CD4-positive, alpha-beta T cell (primary cell): ENCODE data around the gene ZNF646. TPM values are rescaled to one million over a fixed set of nuclear protein-coding genes. Genes with fewer than 3 reads are reported as not detected.

Experiments used
- ATAC-seq: fragments of 200-7000 bp; cut with Tn5 transposase; one replicate; pipeline ENCODE4 v1.10.0; 2022; ENCODE audit warnings: mild to moderate bottlenecking; ENCODE audit not compliant: poor library complexity
- CTCF ChIA-PET: fragments of 350-600 bp; sonication (Branson Sonifier 250); formaldehyde crosslinking; loops from one replicate; lab custom pipeline; 2021; ENCODE audit warnings: antibody characterized with exemption, inconsistent platforms; lab: Charles Lee
- POLR2A ChIA-PET: fragments of 350-600 bp; sonication (Branson Sonifier 250); formaldehyde crosslinking; loops from one replicate; lab custom pipeline; 2021; ENCODE audit warnings: antibody characterized with exemption, inconsistent platforms; lab: Charles Lee
- DNase-seq, 14 experiments: peaks; one replicate each; pipeline ENCODE4 v3.0.0-alpha.2; 2013 to 2020; ENCODE audit warnings: mixed read lengths in 2 of 14
- H3K27ac ChIP-seq, 2 donors: one replicate each; pipeline versions ENCODE4 v1.5.1 to v1.7.0; 2013; ENCODE audit warnings: low read length in 2 of 2, low read depth in 1 of 2, mild to moderate bottlenecking in 1 of 2
- H3K27me3 ChIP-seq, 2 experiments: 1 replicate in 1 of 2; 2 replicates in 1 of 2; pipeline versions ENCODE4 v1.6.1 to v1.7.0; 2013; ENCODE audit warnings: low read length in 2 of 2, control low read depth in 1 of 2, mild to moderate bottlenecking in 1 of 2, moderate library complexity in 1 of 2; ENCODE audit not compliant: insufficient read depth in 2 of 2, control insufficient read depth in 1 of 2
- H3K36me3 ChIP-seq: one replicate; pipeline ENCODE4 v1.6.1; 2013; ENCODE audit warnings: low read length, control low read depth; ENCODE audit not compliant: insufficient read depth
- H3K4me1 ChIP-seq: one replicate; pipeline ENCODE4 v1.6.1; 2013; ENCODE audit warnings: low read length, control low read depth; ENCODE audit not compliant: insufficient read depth
- H3K4me3 ChIP-seq: one replicate; pipeline ENCODE4 v1.5.1; 2013; ENCODE audit warnings: mild to moderate bottlenecking, low read length, moderate library complexity
- H3K9me3 ChIP-seq, 2 experiments: 1 replicate in 1 of 2; 2 replicates in 1 of 2; pipeline versions ENCODE4 v1.6.1 to v1.7.0; 2013; ENCODE audit warnings: low read length in 2 of 2, mild to moderate bottlenecking in 2 of 2, control low read depth in 1 of 2, moderate library complexity in 1 of 2; ENCODE audit not compliant: control insufficient read depth in 1 of 2, insufficient read depth in 1 of 2
- H3K27ac Mint-ChIP-seq: one replicate; pipeline ENCODE4 v1.8.0; 2020; ENCODE audit warnings: mixed read lengths
- H3K27me3 Mint-ChIP-seq: one replicate; pipeline ENCODE4 v1.8.0; 2021; ENCODE audit warnings: mixed read lengths
- H3K36me3 Mint-ChIP-seq: one replicate; pipeline ENCODE4 v1.8.0; 2021; ENCODE audit warnings: low read depth, mixed read lengths
- H3K4me1 Mint-ChIP-seq: one replicate; pipeline ENCODE4 v1.8.0; 2021; ENCODE audit warnings: low read depth, mixed read lengths
- H3K4me3 Mint-ChIP-seq: one replicate; pipeline ENCODE4 v1.8.0; 2020; ENCODE audit warnings: mild to moderate bottlenecking, mixed read lengths
- H3K9me3 Mint-ChIP-seq: one replicate; pipeline ENCODE4 v1.8.0; 2020; ENCODE audit warnings: mixed read lengths
- CTCF ChIP-seq: fragments of 200-600 bp; IDR thresholded peaks from one replicate; pipeline ENCODE4 v1.8.0; 2022; ENCODE audit warnings: antibody characterized with exemption, mild to moderate bottlenecking
- intact Hi-C, 2 experiments: fragments of 100-400 bp; cut with DNase I in 1 of 2; cut with micrococcal nuclease in 1 of 2; formaldehyde crosslinking; loops; one replicate each; pipeline versions ENCODE4 v1.15.1 to v1.9.0; 2023 to 2025; cut with DNase I, micrococcal nuclease
- total RNA-seq, 174 experiments: library from RNA in 2 of 174; stranded (reverse) in 2 of 174; gene quantifications; one replicate each; pipeline ENCODE4 v1.2.3 and lab custom pipeline; 2021 to 2026

Gene ZNF646
- total RNA-seq, 2 experiments from 2014 or later, result 14.3 to 16.6 TPM

- Histone ChIP-seq H3K27me3 (no peaks in the 10 kb centered on the region), H3K4me1 (peaks cover 26% of the 10 kb centered on the region), H3K36me3 (peaks cover 36% of the 10 kb centered on the region), H3K27ac (peak overlapping the region; percentile 93 to 96), H3K4me3 (peak overlapping the region; percentile 95), H3K9me3 (no peaks in the 10 kb centered on the region)
- Mint-ChIP-seq H3K4me3 (peak overlapping the region; percentile 97), H3K27me3 (no peaks in the 10 kb centered on the region), H3K36me3 (peaks cover 37% of the 10 kb centered on the region), H3K9me3 (no peaks in the 10 kb centered on the region), H3K27ac (peak overlapping the region; percentile 83), H3K4me1 (peaks cover 27% of the 10 kb centered on the region)
- POLR2A ChIA-PET, result interaction anchor here (0.6 to 4.7 kb wide), 8 partner anchors 34 to 426 kb away, joined by 3 to 41 read pairs (median 4); partner anchors contain the start of genes ARMC5, FUS, KAT8 and ZNF646
- intact Hi-C loops, result loop anchor here (1.0 to 5.0 kb wide), 9 partner anchors 37 to 148 kb away; partner anchors contain the start of genes FBXL19 (in 1 of the 2), FUS (in 1 of the 2), HSD3B7 (in 1 of the 2) and SETD1A (in 1 of the 2)
- no peak for TF ChIP-seq CTCF
- ATAC-seq (peak; percentile 43), DNase-seq (peak; percentile 76 to 93 (median 84))
- CTCF ChIA-PET, result interaction anchor here (1.1 to 2.4 kb wide), 4 partner anchors 40 to 108 kb away, joined by 3 to 6 read pairs (median 4); partner anchors contain the start of genes HSD3B7, ZNF646 and ZNF668
These were observed 40.3 kb upstream of the ZNF646 start for GRCh38 chr16:31033709-31034492.

GRCh38 chr16:31036691-31037090, 37.5 kb upstream of the ZNF646 start:
- DNase-seq (no peak), ATAC-seq (no peak)
- H3K36me3 Mint-ChIP-seq, result peaks cover 59% of the 10 kb centered on the region
- no peak overlapping the region for H3K4me3 ChIP-seq
- no peak overlapping the region for H3K27ac Mint-ChIP-seq
- H3K9me3 ChIP-seq, result no peaks in the 10 kb centered on the region
- H3K36me3 ChIP-seq, result peaks cover 50% of the 10 kb centered on the region
- ChIA-PET POLR2A (interaction anchor here (4.7 kb wide), 1 partner anchor 37 kb away, joined by 41 read pairs; the partner anchor contains the start of genes ZNF646 and ZNF668), CTCF (no interaction called here)
- no peaks in the 10 kb centered on the region for H3K9me3 Mint-ChIP-seq
- H3K4me1 ChIP-seq, result peaks cover 26% of the 10 kb centered on the region
- TF ChIP-seq CTCF, result no peak
- intact Hi-C loops, result no loop called here
- peak overlapping the region; percentile 13 for H3K4me3 Mint-ChIP-seq
- peaks cover 26% of the 10 kb centered on the region for H3K4me1 Mint-ChIP-seq
- no peaks in the 10 kb centered on the region for H3K27me3 ChIP-seq
- no peaks in the 10 kb centered on the region for H3K27me3 Mint-ChIP-seq
- H3K27ac ChIP-seq, result no peak overlapping the region

DNA sequence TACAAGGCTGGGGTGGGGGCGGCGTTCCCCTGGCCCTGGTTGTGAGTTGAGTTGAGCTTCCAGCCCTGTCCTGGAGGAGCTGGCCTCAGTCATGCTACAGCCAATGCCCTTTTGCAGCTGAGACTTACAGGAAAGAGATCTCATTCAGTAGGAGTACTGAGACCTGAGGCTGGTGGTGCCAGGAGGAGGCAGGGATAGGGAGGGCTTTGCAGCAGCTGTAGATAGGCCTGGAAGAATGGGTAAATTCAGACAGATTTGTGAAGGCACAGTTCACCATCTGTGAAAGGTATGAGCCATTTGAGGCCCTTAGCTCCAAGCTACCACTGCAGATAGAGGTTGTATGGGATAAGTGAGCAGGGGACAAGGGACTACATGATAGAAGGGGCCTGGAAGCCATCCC, 35.2 kb upstream of the ZNF646 start:
- DNase-seq, result no peak
- Mint-ChIP-seq H3K27me3 (no peaks in the 10 kb centered on the region), H3K9me3 (no peaks in the 10 kb centered on the region), H3K4me3 (no peak overlapping the region), H3K4me1 (peaks cover 10% of the 10 kb centered on the region), H3K36me3 (peaks cover 55% of the 10 kb centered on the region), H3K27ac (no peak overlapping the region)
- Histone ChIP-seq H3K27me3 (no peaks in the 10 kb centered on the region), H3K36me3 (peaks cover 64% of the 10 kb centered on the region), H3K4me3 (no peak overlapping the region), H3K4me1 (peaks cover 13% of the 10 kb centered on the region), H3K27ac (no peak overlapping the region), H3K9me3 (no peaks in the 10 kb centered on the region)
- no peak for ATAC-seq
- ChIA-PET CTCF (no interaction called here), POLR2A (no interaction called here)
- TF ChIP-seq CTCF, result no peak
- intact Hi-C loops, result no loop called here
